Activated CD4-positive, alpha-beta T cell treated with anti-CD3 and anti-CD28 coated beads, Interleukin-2, amount 50 U/mL, for 4 hours (primary cell): ENCODE results near the gene FGGY.
"Not testable (repeated sequence)": the region's sequence is repeated elsewhere in the genome, so short reads cannot be mapped to it uniquely, and the experiment has no call there.

Experiments
- DNase-seq, 2 experiments: peaks; one replicate each; pipeline ENCODE4 v3.0.0-alpha.2; 2020

Gene FGGY

DNA sequence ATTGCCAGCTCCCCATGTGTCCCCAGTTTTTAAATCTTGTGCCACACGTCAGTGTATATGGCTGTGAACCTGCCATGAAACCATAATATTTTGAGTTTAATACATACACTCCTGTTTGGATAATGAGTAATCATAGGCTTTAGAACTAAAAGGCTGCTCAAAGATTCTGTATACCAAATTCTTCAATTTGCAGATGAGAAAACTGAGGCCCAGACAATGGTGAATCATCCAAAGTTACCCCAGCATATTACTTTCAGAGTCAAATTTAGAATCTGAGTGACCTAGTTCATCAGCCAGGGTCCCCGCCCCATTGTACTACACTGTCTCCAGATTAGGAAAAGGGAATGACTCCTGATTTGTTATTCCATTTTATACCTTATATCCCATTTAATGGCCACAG lies 224.6 kb downstream of the FGGY start:
- DNase-seq, result no peak

DNA sequence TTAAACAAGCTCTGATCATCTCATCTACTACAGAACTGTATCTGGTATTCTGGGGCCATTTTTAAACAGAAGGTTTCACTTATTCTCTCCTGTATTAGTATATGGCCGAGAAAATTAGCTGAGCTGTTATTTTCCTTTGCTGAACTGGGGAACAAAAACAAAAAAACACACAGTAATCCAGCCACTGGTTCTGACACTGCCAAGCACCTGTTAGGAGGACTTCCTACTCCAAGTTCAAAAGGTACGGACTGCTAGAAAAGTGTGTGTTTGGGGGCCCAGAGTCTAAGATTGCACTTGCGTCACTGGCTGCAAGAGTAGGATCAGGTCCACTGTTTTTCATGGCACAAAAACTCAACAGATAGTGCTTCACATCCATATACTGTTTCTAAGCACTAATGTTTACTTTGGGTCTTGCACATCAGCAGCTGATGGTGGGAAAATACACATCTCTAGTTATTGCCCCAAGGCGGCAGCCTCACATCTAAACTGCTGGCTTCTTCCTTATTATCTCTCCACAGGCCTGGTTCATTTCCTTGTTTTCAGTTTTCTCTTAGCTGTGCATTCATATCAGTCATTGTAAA lies 226.1 kb downstream of the FGGY start:
- no peak for DNase-seq

DNA sequence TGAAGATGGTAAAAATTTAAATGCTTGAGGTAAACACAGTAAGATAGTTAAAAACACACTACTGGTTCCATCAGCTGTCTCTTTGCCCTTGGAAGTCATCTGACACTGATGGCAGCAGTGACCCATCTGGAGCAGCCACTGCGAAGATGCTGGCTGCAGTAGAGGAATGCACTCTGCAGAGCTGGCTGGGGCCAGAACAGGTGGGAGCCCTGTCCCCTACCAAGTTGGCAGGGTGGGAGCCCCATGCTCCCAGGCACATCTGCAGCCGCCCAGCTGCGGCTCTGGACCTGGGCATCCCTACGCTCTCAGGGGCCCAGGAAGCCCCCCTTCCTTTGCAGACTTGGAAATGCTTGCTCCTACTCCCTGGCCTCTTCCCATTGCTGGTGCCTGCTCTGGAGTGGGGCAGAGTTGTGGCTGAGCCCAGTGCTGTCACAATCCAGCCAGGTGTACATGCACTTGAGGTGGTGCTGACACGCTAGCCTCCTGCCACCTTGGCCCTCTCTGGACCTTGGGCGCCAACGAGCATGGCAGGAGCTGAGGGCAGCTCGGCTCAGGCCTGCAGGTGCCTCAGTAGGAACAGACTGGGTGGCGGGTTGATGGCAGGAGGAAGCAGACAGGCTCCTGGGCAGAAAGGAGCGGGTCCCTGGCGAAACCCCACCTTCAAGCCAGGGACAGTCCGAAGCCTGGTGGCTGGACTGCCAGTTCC lies 227.0 kb downstream of the FGGY start:
- DNase-seq, result no peak

DNA sequence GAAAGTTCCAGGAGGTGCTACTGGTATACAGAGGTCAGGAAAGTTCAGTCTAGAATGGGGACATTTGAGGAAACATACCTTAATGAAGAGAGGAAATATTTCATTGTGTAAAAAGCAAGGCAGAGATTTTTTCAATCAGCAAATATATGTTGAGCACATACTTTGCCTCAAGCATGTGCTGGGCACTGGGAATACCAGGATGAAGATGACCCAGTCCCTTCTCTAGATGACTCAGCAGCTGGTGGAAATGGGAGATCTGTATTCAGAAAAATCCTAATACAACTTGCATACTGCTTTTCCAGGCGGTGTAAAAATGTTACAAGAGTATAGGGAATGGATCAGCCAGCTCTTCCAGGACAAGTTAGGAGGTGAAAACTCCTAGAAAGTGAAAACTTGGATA lies 229.3 kb downstream of the FGGY start:
- DNase-seq, result no peak

DNA sequence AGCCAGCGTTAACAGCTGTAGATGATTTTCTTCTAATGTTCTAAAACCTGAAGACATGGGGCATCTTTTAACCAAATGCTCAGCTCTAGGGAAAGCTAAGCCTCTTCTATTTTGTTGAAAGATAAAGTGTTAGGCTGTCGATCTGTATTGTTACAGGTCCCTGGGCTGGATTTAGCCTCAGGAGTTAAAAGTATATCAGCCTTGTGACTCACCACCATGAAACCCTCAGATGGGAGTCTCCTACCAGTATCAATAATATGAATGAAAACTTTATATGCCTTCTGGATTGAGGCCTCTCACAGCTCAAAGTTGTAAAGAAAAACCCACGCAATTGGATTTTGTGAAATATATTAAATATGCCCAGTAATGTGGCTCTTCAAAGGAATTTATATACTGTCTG lies 231.6 kb downstream of the FGGY start:
- DNase-seq, result no peak

DNA sequence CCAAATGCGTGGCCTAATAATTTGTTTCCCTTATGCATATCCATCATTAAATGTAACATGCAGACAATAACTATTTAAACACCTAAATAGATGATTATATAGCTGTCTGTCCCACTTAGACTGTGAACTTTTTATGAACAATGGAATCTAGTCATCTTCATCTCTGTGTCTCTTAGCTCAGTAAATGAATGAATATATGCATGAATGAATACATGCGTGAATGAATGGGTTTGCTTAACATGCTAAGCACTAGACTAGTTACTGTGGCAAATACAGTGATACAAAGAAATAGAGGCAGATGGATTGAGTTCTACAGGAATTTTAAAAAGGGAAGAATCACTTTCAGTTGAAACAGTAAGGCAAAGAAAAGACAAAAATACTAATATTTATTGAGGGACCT lies 232.0 kb downstream of the FGGY start:
- DNase-seq, result no peak

DNA sequence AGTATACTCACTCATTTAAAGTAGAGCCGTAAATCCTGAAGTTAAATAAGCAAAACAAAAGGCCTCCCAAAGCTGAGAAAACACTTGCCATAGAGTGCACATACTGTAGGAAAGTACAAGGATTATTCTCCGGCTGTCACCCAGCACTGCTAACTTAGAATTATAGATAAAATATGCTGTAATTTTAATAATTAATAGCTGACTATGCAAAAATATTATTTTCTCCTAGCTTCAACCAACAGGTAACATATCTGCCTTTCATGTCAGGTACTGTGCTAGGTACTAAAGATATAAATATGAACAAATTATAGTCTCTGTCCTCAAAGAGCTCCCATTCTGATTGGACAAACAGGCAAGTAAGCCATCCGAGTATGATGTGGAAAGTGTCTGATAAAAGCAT lies 233.2 kb downstream of the FGGY start:
- DNase-seq, result no peak

DNA sequence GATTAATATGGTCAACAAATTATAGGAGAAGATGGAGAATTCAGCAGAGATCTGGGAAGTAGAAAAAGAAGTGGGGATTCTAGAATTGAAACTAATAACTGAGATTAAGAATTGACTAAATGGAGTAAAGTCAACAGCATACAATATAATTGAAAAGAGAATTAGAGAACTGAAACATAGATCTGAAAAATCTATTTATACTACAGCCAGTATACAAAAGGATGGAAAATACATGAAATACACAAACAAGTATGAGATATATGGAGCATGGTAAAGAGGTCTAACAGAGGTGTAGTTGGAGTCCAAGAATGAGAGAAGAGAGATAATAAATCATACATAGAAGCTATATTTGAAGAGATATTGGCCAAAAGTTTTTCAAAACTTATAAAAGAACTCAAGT lies 235.2 kb downstream of the FGGY start:
- DNase-seq, result no peak

DNA sequence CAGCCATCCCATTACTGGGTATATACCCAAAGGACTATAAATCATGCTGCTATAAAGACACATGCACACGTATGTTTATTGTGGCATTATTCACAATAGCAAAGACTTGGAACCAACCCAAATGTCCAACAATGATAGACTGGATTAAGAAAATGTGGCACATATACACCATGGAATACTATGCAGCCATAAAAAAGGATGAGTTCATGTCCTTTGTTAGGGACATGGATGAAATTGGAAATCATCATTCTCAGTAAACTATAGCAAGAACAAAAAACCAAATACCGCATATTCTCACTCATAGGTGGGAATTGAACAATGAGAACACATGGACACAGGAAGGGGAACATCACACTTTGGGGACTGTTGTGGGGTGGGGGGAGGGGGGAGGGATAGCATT lies 241.6 kb downstream of the FGGY start:
- not testable (repeated sequence) for DNase-seq

DNA sequence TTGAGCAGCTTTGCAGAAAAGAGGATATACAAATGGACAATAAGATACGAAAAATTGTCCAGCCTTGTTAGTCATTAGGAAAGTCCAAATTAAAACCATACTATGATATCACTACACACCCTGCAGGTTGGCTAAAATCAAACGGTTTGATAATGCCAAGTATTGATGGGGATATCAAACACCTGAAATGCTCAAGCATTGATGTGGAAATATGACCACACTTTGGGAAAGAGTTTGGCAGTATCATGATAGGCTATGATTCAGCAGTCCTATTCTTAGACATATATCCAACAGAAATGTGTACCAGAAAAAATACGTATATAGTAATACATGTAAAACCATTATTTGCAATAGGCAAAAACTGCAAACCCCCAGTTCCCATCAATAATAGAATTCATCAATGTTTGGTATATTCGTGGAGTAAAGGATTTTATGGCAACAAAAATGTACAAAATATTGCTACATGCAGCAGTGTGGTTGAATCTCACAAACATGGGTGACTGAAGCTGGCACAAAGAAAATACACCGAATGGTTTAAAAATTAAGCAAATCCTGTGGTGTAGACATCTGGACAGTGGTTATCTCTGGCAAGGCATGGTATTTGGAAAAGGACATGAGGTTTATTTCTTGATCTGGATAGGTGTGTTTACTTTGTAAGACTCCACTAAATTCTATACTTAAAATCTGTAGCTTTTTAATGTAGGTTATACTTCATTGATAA lies 243.2 kb downstream of the FGGY start:
- DNase-seq, result no peak

DNA sequence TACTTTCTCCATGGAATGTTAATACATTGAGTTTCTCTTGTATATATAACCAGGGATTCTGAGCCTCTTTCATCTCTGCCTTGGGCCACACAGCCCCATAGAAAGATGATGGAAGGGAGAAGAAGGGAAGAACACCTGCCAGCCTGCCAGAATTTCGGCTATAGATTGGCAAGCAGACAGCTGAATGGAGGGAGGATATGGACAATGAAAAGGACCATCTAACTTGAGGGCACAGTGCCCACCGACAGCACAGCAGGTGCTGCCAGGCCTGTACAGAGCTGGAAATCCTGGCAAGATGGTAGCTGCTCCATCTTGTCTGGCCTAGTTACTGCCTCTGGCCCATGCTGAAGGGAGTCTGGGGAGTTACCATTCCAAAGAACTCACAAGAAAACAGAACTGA lies 244.3 kb downstream of the FGGY start:
- DNase-seq, result no peak

DNA sequence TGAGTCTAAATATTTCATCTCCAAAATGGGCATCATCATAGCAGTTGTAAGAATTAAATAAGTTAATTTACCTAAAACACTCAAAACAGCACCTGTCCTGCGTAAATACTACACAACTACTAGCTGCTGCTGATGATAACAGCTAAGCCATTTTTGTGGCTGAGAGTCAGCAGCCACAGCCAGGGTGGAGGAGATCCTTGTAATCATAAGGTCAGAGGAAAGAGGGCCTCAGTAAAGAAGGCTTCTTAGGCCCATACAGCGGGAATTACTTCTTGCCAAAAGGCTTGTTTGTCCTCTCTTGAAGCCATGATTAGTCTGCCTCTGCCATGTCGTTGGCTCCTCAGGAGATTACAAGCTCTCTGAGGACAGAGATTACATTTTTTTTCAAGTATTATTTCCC lies 245.0 kb downstream of the FGGY start:
- DNase-seq, result no peak

DNA sequence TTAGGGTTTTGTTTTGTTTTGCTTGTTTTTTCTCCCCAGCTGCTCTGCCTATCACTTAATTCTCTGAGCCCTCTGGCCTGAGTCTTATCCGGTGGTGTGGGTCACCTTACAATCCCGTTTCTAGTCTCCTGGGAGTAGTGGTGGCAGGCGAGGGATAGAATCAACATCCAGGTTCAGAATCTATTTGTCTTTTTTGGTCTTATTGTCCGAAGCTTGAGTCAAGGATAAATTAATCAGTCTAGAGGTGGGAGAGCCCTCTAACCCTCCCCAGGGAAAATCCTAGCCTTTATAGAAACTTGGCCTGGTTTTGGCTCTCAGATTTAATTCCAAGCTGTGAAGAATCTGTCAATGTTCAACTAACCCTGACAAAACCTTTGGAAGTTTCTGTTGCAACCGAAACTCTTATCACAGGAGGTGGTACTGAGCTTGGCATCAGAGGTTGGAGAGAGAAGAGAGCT lies 246.3 kb downstream of the FGGY start:
- DNase-seq, result no peak

DNA sequence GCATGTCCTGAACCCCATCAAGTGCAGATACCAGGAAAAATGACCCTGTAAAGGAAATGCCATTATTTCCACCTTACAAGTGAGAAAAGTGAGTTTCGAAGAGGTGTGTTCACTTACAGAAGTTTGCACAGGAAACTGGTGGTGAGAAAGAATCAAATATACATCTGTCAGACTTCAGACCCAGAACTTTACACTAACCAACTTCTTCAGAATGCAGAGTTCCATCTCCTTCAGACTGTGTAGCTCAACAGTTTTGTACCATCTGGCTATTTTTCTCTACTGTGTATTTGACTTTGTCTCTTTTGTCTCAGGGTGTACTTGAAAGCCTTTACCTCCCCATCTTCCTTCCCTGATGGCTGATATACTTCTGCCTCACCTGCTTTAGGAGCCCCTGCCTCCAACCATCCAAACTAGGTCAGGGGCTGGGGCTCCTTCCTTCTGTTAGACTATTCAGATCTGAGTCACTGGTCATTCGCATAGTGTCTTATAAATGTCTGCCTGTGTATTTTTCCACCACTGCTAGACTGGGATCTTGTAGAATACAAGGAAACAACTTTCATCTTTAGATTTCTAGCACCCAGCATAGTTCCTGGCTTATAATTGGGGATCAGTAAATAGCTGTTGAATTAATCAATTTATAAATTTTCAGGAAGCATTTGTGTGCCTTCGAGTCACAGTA lies 247.9 kb downstream of the FGGY start:
- no peak for DNase-seq

DNA sequence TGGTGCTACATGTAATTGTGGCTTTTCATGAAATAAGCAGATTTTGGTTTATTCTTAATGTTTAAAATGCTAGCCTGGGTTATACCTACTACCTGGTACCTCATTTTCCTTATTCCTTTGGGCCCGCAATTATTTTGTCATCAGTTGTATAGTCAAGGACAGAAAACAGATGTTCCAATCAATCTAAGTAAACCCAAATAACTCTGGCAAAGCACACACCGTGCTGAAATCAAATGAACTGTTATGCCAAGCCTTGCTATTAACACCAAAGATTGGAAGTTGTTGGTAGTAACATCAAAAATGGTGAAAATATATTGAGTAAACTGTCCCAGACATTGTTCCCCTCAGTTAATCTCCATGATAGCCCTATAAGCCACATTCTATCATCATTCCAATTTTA lies 248.9 kb downstream of the FGGY start:
- no peak for DNase-seq

DNA sequence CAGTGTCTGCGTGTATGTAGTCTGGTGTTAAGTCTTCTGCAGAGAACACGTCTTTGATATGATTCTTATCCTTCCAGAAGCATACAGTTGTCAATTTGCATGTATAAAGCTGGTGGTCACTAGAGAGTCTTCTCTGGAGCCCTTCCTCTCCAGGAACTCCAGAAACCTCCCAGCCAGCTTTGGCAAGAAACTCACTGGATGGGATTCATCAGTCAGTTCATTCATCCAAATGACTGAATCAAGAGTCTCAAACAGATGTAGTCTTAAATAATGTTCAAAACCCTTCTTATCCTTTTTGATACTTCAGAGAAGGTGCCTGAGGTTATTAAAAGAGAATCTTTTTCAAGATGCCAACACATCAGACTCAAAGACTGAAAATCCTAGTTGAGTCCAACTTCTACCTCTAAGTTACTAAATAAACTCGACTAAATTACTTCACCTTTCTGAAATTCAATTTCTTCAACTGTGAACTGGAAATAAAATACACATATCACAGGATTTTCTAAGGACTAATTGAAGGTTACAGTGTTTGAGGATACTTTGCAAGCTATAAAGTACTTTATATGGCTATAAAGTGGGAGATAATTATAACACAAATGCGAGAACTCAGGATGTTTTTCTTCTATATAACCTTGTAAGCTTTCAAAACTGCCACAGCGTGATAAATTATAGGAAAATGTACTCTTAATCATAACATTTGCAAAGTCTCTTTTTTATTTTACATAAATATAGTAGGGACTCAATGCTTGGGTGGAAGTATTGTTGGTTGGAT lies 252.4 kb downstream of the FGGY start:
- DNase-seq, result no peak

DNA sequence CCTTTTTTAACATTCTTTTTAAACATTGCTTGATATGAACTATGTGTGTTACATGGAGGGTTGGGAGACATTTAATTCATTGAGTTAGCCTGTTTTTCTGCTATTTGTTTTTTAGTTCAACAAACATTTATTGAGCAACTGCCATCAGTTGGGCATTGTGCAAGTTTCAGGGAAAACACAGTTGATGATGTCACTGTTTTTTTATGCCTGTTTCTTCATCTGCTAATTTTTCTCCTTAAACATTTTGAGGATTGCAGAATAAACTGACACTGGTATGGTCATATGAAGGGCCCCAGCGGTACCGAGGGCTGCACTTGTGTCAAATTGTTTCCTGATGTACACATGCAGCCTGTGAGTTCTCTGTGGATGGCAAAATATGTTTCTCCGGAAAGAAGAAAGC lies 253.0 kb downstream of the FGGY start:
- no peak for DNase-seq

DNA sequence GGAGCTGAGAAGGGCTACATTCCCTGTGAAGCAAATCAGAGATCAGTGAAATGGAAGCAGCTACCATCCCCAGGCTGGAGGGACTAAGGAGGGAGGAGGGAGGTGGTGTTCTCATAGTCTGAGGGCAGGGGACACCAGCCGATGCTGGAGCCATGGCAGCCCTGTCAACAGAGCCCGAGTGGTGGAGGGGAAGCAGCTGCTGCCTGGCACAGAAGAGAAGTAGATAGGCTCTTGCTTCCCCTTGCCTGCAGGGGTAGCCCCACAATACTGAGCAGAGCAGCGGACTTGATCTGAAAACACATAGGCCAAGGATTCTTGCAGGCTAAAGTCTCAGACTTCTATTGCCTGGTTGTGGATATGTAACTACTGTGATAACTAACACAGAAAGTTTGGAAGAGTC lies 255.1 kb downstream of the FGGY start:
- no peak for DNase-seq

DNA sequence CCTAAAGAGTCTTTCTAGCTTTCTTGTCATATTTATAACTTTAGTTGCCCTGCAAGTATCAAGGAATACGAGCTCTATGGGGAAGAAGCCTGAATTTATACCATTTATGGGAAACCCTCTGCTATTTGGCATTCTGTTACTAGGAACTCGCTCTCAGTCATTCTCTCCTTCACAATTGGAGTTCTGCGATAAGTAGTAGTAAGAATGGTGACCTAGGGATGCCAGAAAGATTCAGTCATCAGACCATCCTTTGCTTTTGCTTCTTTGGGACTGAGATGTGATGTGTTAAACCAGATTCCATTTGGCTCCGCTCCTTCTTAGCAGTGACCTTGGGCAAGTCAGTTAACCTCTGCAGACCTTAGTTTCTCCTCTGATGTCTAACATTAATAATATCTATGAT lies 256.5 kb downstream of the FGGY start:
- DNase-seq, result no peak

DNA sequence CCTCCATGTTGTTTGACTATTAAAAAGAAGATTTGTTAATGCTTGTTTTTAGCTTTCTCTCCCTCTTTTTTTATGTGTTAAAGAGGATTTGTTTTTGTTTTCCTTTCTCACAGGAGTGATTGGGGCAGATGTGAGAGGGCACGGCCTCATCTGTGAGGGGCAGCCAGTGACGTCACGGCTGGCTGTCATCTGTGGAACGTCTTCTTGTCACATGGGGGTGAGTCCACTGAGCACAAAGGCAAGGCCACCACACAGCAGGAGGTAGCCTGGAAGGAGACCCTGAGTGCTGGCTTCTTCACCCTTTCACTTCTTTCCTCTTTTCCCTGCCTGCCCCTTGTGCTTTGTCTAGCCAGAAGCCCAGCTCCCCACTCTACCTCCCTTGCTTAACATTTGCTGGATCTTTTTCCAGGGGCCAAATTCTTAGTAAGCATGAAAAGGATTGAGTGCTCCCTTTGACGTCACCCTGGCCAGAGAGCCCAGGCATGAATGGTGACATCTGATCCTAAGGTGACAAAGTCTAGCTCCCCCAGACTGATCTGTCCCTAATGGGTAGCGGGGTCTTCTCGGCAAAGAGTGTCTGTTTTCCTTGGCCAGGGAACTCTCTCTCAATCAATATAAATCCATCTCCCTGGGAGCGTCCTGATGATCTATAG lies 257.2 kb downstream of the FGGY start:
- no peak for DNase-seq

DNA sequence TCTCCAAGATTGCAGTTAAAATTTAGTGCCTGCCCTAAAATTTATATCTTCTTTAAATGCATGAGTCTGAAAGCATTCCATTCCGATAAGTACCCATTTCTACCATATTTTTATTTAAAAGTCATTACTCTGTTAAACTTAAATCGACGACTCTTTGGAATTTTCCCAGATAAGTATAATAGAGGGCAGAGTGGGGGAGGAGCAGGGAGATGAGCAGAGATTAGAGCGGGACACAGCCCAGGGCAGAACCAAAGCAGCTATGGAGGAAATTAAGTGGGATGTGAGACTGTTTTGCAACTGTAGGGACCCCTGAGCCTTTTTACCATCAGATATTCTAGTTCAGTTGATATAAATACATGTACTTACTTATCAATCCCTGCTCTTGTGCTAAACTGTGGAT lies 257.9 kb downstream of the FGGY start:
- DNase-seq, result no peak

DNA sequence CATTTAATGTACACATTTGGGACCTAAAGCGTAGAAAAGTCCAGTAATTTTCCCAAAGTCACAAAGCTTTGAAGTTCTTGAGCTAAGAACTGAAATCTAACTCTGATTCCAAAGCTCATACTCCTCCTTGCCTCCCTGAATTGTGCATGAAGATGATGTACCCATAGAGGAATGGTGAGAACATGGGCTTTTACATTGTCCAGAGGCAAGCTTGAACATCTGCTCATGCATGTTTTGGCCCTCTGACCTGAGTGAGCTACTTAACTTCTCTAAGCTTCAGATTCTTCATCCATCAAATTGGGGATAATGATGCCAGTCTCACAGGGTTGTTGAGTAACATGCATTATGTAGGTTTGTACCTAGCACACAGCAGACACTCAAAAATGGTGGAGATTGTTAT lies 259.5 kb downstream of the FGGY start:
- DNase-seq, result no peak
